NCI-H2107 treated with DMSO at 0.1 percent for 48 hours (cell line): ENCODE measurements around the gene ASPG.

Experiments
- DNase-seq: peaks from one replicate; lab custom pipeline; 2025; ENCODE audit not compliant: unreplicated experiment; lab: John Stamatoyannopoulos, UW

Gene ASPG

DNA sequence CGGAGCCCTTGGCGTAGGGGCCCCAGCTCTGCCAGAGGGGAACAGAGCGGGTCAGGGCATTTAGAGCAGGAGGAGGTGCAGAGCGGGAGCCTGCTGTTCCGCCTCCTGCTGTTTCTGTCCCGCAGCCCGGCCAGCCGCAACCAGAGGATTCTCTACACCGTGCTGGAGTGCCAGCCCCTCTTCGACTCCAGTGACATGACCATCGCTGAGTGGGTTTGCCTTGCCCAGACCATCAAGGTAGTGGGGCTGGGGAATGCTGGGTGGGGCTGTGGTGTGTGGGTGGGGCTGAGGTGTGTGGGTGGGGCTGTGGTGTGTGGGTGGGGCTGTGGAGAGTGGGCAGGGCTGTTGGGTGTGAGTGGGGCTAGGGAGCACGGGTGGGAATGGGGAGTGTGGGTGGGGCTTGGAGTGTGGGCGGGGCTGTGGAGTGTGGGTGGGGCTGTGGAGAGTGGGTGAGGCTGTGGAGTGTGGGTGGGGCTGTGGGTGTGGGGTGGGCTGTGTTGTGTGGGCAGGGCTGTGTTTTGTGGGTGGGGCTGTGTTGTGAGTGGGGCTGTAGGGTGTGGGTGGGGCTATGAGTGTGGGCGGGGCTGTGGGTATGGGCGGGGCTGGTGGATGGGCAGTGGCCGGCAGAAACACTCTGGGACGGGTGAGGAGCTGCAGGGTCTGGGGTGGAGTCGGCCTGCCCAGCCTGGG is 8.0 kb downstream of the ASPG start:
- no peak for DNase-seq

DNA sequence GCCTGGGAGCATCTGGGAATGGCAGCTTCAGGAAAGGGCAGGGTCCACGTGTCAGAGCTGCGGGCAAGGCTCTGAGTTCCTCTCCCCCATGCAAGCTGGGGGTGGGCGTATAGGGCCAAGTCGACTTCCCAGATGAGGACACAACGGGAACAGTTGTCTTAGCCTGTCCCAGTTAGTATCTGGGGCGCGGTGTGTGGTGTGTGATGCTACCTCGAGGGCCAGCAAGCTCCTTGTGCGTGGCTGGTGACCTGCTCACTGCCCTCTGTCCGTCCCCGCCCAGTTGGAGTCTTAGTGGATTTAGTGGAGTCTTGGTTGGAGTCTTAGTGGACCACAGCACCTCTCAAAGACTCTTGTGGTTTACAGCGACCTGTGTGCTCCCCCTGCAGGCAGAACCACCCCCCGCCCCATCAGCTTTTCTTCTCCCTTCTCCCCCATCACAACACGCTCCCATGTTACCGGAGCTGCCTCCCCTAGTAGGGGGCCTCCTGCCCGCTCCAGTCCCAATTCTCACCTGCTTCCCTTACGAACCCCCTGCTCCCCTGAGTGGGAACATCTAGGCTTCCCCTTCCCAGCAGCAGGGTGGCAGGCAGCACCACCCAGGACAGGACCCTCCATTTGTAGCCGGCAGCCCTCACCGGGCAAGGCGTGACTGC is 8.7 kb downstream of the ASPG start:
- DNase-seq: no peak

DNA sequence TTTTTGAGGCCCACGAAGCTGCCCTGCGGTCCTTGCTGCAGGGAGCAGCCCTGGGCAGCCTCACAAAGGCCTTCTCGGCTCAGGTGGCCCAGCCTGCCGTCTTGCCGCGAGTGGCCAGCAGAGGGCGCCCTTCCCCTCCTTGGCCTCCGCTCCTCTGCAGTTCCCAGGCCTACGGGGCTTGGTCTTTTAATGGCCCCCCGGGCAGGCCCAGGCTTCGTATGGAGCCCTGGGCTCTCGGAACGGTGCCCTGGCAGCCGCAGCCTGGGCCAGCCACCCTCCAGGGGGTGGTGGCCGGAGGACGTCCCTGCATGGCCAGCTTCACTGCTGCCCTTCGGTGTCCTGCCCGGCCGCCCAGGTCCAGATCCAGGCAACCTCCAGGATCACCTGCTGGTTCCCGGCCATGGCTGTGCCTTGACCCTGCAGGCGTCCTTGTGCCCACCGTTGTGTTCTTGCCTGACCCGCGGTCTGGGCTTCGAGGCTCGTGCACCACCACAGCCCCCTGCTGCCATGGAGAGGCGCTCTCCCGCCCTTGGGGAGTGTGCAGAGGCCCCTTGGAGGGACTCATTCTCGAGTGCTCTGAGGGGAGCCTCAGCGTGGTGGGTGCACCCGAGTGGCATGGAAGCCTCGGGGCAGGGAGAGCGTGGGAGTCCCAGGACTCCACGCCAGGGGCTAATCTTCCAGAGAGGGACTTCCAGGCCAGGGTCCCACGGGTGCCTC is 9.4 kb downstream of the ASPG start:
- DNase-seq: no peak

DNA sequence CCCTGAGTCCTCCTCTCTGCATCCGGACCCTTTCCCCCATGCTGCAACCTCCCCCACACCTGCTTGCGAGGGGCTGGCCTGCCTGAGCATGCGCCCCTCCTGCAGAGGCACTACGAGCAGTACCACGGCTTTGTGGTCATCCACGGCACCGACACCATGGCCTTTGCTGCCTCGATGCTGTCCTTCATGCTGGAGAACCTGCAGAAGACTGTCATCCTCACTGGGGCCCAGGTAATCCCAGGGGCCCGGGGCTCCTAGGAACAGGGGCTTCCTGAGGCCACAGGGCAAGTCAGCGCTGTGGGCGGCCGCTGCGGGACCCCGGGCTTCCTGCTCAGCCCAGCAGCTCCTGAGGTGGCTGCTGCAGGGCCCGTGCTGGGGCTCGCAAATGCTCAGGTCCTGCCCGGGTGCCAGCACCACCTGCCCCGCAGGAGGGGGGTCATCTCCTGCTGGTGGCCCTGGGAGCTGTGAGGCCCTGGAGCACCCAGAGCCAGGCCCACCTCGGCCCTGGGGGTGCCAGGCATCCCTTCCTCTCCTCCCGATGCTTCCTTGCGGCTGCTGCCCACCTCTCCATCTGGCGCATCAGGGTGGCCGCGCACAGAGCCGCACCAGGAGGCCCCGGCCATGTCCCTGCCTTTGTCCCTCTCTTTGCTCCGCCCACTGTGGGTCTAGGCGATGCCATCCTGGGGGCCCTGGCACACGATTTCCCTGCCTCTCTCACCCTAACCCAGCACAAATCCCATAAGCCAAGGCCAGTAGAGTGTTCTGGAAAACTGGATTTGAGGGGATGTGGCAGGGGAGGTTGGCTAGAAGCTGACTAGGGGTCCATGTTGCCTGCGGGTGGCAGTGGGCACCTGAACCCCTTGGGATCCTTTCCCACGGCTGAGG is 10.2 kb downstream of the ASPG start:
- no peak for DNase-seq

- DNase-seq: no peak
Measured at GRCh38 chr14:104096318-104096717, 10.8 kb downstream of the ASPG start.

- no peak for DNase-seq
Measured at GRCh38 chr14:104096751-104097700, 11.5 kb downstream of the ASPG start.

- DNase-seq: no peak
Measured at GRCh38 chr14:104098272-104099095, 13.0 kb downstream of the ASPG start.

- no peak for DNase-seq
Measured at GRCh38 chr14:104099096-104100041, 13.9 kb downstream of the ASPG start.

GRCh38 chr14:104100171-104101085 is 14.9 kb downstream of the ASPG start:
- no peak for DNase-seq

DNA sequence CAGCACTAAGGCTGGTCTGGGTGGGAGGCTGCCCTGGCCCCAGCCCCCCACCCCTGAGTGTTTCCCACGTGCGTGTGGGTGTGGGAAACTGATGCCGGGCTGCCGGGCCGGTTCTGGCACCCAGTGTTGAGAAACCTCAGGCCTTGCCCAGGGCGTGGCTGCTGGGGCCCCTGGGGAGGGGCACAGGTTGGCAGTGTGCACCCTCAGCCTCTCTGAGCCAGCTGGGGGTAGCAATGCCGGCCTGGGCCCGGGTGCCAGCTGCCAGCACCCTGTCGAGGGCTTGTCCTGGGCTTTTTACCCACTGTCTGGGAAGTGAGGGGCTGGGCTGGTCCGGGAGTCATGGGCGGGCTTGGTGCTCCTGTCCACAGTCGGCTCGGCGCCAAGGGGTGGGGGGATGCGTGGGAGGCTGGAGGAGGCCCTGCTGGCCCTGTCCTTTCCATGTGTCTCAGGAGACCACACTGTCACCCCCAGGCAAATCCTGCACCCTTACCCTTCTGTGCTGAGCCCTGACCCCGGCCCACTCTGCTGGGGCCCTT is 15.7 kb downstream of the ASPG start:
- DNase-seq: no peak

GRCh38 chr14:104101651-104102281 is 16.3 kb downstream of the ASPG start:
- no peak for DNase-seq

DNA sequence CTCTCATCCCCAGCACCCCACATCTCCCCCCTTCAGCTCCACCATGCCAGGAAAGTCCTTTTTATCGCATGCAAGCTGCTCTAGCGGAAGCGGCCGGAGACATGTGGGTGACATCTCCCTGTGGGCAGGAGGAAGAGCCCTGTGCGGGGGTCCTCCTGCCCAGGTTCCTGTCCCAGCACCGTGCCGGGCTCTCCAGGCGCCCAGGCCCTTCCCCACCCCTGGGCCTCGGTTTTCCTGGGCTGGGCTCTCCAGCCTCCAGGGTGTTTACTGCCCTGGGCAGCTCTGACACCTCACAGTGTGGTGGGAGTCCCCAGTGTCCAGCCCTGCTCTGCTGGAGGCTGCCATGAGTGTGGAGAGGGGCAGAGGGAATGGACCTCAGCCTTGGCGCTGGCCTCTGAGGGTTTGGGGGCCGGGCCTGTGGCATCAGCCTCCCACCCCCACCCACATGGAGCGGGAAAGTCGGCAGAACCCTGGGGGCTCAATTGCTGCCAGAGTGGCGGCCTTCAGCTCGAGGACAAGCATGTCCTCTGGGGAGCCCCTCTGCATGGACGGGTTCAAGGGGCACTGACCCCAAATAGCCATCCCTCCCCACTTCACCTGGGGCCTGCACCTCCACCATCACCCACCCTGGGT is 16.9 kb downstream of the ASPG start:
- no peak for DNase-seq

DNA sequence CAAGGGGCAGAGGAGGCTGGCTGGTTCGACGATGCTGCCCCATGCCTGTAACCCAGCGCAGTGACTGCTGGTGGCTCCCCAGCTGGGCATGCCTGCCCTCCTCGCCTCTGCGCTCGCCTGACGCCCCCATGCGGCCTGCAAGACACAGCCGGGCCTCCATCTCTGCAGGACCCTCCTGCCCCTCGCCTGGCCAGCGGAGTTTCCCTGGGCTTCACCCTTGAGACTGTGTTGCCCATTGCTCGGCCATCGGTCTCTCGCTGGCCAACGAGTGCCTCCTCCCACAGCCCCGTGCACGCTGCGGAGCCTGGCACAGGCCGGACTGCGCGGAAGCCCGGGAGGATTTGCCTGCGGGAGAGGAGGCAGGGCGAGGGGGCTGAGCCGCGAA is 17.6 kb downstream of the ASPG start:
- no peak for DNase-seq

DNA sequence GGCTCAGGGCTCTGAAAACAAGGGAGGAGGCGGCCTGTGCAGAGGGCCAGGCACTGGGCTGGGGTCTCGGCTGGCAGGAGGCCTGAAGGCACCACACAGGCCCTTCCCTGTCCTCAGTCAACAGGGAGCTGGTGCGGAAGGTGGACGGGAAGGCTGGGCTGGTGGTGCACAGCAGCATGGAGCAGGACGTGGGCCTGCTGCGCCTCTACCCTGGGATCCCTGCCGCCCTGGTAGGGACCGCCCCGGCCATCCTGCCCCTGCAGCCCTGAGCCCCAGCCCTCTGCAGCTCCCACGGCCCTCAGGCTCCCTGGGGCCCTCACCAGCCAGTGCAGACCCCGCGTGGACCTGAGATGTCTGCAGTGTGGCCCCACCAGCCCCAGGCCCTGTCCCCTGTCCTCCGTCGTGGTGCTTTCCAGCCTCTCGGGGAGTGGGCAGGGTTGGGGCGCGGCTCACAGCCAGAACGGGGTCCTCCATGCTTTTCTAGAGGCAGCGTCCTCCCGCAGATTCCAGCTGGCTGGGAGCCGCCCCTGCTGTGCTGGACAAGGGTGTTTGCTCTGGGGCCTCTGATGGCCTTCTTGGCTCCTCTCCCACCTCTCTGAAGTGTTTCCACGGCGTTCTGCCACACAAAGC is 18.1 kb downstream of the ASPG start:
- DNase-seq: no peak

- DNase-seq: no peak
Measured at GRCh38 chr14:104104076-104104901, 18.8 kb downstream of the ASPG start.
